Measurements from ENCODE around the gene MSL3. TPM values are rescaled to one million over a fixed set of nuclear protein-coding genes. Genes with fewer than 3 reads are reported as not detected.

Gene MSL3
- total and polyA plus RNA-seq, 2 donors (not counting 3 experiments of a cell fraction or from before 2014, with no cell fraction given), result 54.2 to 58.7 TPM

GRCh38 chrX:11765449-11765848 is 7.4 kb downstream of the MSL3 start:
- no peak for FAIRE-seq
- no peak overlapping the region for H3K9ac ChIP-seq (replicated peaks; ENCODE audit: extremely low read depth, insufficient read depth, low read length)
- dilution Hi-C loops (cut with MboI; ENCODE audit: extremely low pct_ligation_motif_present, low sequenced_read_pairs), result no loop called here
- H3K4me1 ChIP-seq (ENCODE audit: control insufficient read depth, extremely low read depth, insufficient read depth, low read length), result peaks cover 10% of the 10 kb centered on the region
- H3K79me2 ChIP-seq (ENCODE audit: control insufficient read depth, insufficient read depth, low read length), result peaks cover 8% of the 10 kb centered on the region
- CTCF ChIA-PET, result interaction anchor here (2.0 kb wide), 1 partner anchor 22 kb away, joined by 4 read pairs; no protein-coding TSS in a partner anchor
- no peaks in the 10 kb centered on the region for H3K9me1 ChIP-seq (replicated peaks; ENCODE audit: control insufficient read depth, extremely low read depth, insufficient read depth, low read length)
- DNase-seq (ENCODE audit: low read depth, low spot score), result no peak
- H2AFZ ChIP-seq (ENCODE audit: low read depth, low read length), result no peak overlapping the region
- POLR2A ChIA-PET, result no interaction called here
- H3K27ac ChIP-seq (ENCODE audit: insufficient read depth, low read depth, low read length), result no peak overlapping the region
- H3K4me3 ChIP-seq (replicated peaks in 1 of 3; ENCODE audit: insufficient read depth in 1 of 3, low read depth in 1 of 3, low read length in 3 of 3), result no peak overlapping the region
- no peaks in the 10 kb centered on the region for H4K20me1 ChIP-seq (replicated peaks; ENCODE audit: control insufficient read depth, extremely low read depth, insufficient read depth, low read length)
- H3K27me3 ChIP-seq (ENCODE audit: control insufficient read depth in 2 of 2, insufficient read depth in 2 of 2, low read length in 2 of 2), result no peaks in the 10 kb centered on the region
- H3K9me3 ChIP-seq (replicated peaks; ENCODE audit: control insufficient read depth, insufficient read depth, low read length), result no peaks in the 10 kb centered on the region
- TF ChIP-seq POLR2A (IDR thresholded peaks at IDR 0.05; ENCODE audit: low read depth, low read length), result no peak
- TF ChIP-seq, protein P1, sequence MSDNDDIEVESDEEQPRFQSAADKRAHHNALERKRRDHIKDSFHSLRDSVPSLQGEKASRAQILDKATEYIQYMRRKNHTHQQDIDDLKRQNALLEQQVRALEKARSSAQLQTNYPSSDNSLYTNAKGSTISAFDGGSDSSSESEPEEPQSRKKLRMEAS (IDR thresholded peaks at IDR 0.05; ENCODE audit: insufficient read depth, insufficient read length), result no peak
- no peak for TF ChIP-seq CTCF (IDR thresholded peaks at IDR 0.05; ENCODE audit: extremely low read depth in 1 of 2, insufficient read depth in 1 of 2, low read depth in 1 of 2, low read length in 2 of 2)
- TF ChIP-seq FOS (IDR thresholded peaks at IDR 0.05; ENCODE audit: borderline replicate concordance, insufficient read depth, low read length), result no peak
- no peak for TF ChIP-seq EZH2 (IDR thresholded peaks at IDR 0.05; ENCODE audit: borderline replicate concordance, low read depth, low read length, severe bottlenecking)
- TF ChIP-seq JUN (IDR thresholded peaks at IDR 0.05; ENCODE audit: borderline replicate concordance, insufficient read depth, insufficient read length, low read depth), result no peak
- no peak for TF ChIP-seq MYC (IDR thresholded peaks at IDR 0.05; ENCODE audit: low read depth, low read length)
- TF ChIP-seq POLR2AphosphoS5 (IDR thresholded peaks at IDR 0.05; ENCODE audit: insufficient read depth, low read depth, low read length), result no peak
- no peak for TF ChIP-seq GATA2 (IDR thresholded peaks at IDR 0.05; ENCODE audit: insufficient read depth, insufficient read length, low read depth, low read length)
- no TSS peak for BruUV-seq (replicated peaks)
- H3K4me2 ChIP-seq (ENCODE audit: insufficient read depth, low read length), result no peak overlapping the region
- H3K36me3 ChIP-seq (ENCODE audit: control insufficient read depth in 2 of 2, extremely low read depth in 1 of 2, insufficient read depth in 2 of 2, low read length in 2 of 2), result peaks cover 3 to 22% of the 10 kb centered on the region in 2 experiments
- intact Hi-C loops (cut with micrococcal nuclease), result no loop called here

Measured in endothelial cell of umbilical vein (primary cell).